CD4-positive, alpha-beta T cell treated with Interleukin-17A for 4 hours (primary cell): ENCODE data around the gene TRAF3IP3.

Experiments
- DNase-seq: peaks from one replicate; pipeline ENCODE4 v3.0.0-alpha.2; 2020; ENCODE audit warnings: mixed read lengths

Gene TRAF3IP3

GRCh38 chr1:209738270-209738669 is 17.6 kb upstream of the TRAF3IP3 start:
- DNase-seq = no peak

- no peak for DNase-seq
Observed at GRCh38 chr1:209741193-209741592, 14.7 kb upstream of the TRAF3IP3 start.

DNA sequence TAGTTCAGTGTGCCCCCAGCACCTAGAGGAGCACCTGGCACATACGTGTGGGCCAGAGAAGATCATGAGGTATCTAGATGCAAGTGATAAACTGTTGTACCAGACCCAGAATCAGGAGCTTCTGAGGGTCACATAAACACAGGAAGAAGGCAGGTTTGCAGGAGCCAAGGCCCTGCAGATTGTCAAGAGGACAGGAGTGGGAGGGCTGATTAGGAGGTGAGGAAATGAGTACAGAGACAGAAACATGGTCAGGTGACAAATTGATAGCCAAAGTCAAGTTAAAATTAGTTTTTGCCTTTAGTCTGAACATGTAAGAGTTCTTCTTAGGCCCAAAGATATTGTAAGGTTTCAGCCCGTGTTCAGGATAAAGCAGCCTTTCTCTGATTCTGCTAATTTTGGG is 14.0 kb upstream of the TRAF3IP3 start:
- DNase-seq = no peak

GRCh38 chr1:209742409-209743144 is 13.3 kb upstream of the TRAF3IP3 start:
- DNase-seq = no peak

GRCh38 chr1:209743145-209743482 is 12.7 kb upstream of the TRAF3IP3 start:
- no peak for DNase-seq

DNA sequence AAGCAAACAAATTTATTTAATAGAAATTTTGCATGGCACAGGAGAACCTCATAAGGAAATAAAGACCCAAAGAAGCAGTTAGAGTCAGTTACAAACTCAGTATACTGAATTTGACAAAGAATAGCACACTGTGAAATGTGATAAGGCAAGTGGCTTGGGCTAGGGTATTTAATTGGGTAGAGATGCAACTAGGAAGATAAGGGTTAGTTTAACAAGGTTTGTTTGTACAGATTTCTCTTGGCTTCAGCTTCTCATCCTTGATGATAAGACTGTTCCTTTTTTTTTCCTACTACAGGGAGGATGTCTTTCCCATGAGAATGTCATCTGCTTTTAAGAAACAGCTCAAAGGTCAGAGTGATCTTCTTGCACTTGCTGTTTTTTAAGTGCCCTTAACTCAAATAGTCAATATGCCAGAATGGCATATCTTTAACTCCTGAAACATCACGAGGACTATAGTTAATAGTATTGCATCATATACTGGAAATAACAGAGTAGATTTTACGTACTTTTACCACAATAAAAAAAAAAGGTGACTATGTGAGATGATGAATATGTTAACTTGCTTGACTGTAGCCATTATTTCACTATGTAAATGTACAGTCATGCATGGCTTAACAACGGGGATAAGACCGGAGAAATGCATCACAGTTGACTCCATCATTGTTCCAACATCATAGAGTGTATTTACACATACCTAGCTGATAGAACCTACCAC is 9.2 kb upstream of the TRAF3IP3 start:
- no peak for DNase-seq

DNA sequence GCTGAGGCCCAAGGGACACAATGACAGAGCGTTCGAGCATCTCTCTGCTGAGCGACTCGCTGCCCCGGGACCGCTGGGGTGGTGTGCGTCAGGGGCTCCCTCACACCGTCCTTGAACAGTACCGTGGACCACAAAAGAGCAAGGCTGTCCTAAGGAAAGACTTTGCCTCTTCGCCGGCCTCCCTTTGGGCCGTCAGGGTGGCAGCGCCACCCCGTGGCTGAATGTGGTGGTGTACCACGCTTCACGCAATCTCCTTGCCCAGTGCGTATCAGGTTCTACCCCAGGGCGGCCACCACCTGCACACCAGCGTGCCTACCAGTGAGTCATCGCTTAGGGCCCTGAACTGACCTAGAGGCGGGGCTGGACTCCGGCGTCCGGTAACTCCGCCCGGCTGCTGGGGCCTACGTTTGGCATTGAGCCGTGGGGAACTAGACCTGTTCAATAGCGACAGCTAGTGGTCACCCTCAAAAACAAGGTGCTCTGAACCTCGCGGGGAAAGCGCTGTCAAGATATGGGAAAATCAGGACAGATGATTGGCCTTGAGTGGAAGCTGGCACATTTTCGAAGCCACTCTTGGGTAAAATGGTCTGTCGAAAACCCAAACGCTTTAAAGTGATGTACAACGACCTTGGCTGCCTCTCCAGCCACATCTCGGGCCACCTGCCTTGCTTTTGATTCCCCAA is 8.1 kb upstream of the TRAF3IP3 start:
- DNase-seq = peak; percentile 87

DNA sequence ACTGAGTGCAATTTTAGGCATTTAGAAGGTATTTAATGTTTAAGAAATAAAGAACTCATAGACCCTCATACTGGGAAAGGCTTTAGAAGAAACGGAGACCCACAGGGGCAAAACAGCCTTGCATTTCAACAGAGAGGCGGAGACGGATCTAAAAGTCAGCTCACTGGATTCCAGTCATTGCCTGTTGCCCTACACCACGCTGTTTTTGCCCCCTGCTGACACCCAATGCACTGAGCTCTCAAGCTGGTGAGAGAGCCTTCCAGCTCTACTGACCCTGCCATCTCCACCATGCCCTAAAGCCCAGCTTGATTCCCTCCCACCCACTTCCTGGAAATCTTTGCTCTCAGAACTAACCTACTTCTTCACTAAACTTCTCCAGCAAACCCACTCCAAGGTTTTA is 7.2 kb upstream of the TRAF3IP3 start:
- peak; percentile 11 for DNase-seq

- no peak for DNase-seq
Observed at GRCh38 chr1:209749205-209749604, 6.6 kb upstream of the TRAF3IP3 start.

DNA sequence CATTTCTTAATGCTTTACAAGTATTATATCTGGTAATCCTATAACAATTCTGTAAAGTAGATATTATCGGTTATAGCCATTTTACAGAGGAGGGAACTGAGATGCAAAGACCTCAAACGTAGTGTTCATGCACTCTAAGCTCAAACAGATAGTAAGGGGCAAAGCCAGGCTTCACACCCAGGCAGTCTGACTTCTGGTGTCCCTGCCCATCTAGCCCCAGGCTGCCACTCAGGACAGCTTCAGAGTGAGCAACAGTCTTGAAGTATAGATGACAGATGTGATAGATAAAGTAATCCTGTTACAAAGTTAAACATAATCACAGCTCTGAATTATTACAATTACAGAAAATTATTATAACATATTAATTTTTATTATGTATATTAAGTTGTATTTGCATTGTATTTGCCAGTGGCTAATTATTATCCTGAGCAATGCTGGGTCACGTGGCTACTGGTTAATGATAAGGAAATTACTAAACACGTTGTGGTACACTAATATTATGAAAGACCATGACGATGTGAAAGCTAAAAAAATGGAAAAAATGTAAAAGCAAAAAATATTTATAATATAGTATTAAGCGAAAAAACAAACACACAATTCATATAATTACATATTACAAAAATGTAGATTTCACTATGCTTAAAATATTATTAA is 6.1 kb upstream of the TRAF3IP3 start:
- DNase-seq = no peak

- DNase-seq = peak; percentile 46
Observed at GRCh38 chr1:209751627-209752231, 4.1 kb upstream of the TRAF3IP3 start.

- DNase-seq = no peak
Observed at GRCh38 chr1:209752890-209753289, 3.0 kb upstream of the TRAF3IP3 start.

DNA sequence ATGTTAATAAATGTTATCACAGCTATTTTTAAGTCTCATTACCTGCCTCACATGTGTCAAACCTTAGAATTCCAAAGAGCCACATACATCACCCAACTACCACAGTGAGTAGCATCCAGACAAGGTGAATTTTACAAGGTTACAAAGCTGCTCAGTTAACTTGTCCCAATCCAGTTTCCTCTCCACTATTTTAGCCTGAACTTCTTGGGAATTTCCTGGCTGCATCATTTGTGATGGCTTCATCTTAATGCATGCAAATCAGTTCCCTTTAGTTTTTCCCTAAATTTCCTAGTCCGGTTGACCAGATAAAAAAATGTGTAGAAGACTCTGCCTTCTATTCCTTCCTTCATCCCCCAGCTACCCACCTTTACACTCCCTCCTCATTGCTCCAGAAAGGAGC is 597 bp upstream of the TRAF3IP3 start:
- DNase-seq = no peak

- DNase-seq = peak; percentile 59
Observed at GRCh38 chr1:209756615-209757445, 977 bp downstream of the TRAF3IP3 start.

- peak; percentile 41 for DNase-seq
Observed at GRCh38 chr1:209758400-209758799, 2.5 kb downstream of the TRAF3IP3 start.

DNA sequence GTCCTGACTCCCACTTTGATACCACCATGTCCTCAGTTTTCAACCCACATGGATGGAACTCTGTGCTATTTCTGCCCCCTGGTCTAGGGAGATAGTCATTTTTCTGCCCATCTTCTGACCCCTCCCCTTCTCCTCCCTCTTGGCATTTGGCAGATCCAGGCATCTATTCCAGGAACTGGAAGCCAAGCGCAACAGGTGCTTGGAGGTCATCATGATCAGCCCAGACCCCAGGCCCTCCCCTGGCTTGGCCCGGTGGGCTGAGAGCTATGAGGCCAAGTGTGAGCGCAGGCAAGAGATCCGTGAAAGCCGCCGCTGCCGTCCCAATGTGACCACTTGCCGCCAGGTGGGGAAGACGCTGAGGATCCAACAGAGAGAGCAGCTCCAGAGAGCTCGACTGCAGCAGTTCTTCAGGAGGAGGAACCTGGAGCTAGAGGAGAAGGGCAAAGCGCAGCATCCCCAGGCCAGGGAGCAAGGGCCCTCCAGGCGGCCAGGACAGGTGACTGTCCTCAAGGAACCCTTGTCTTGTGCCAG is 4.0 kb downstream of the TRAF3IP3 start:
- no peak for DNase-seq

DNA sequence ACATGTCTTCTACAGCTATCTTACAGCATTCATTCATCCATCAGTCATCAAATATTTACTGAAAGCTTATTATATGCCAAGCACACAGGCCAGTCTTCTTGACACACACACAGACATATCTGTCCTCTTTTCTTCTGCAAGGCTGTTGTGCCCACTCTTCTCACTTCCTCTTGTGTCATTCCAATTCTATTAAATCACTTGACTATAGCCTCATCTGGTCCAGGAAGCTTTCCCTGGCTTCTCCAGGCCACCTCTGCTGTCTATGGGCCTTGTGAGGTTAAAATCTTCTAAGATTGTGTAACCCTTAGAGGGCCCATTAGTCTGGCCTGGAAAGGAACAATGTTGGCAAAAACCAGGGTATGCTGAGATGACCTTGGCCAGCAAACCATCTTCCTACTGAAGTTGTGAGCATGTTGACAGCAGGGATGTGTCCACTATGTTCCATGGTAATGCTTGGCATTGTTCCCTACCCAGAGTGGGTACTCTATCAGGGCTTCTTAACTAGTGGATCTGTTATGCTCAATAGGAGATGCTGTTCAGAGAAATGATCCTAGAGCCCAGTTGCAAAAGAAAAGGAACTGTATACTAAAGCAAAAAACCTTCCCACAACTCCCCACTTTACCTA is 5.3 kb downstream of the TRAF3IP3 start:
- DNase-seq = no peak

DNA sequence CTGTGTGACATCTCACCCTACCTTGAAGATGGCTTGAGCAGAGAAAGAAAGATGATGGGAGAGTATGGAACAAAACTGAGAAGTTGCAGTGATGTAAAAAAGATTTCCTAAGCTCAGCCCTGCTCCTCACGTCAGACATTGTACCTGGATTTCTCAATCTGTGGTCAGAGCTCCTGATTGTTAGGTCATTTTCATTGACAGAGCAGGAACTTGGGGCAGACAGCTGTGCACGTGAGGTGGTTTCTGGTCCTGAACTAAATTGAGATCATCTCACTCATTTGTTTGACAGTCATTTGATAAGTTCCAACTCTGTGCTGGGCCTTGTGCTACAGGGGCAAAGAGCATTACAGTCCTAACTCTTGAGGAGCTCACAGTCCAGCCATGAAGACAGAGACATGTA is 10.2 kb downstream of the TRAF3IP3 start:
- no peak for DNase-seq

GRCh38 chr1:209767096-209767495 is 11.2 kb downstream of the TRAF3IP3 start:
- DNase-seq = no peak

DNA sequence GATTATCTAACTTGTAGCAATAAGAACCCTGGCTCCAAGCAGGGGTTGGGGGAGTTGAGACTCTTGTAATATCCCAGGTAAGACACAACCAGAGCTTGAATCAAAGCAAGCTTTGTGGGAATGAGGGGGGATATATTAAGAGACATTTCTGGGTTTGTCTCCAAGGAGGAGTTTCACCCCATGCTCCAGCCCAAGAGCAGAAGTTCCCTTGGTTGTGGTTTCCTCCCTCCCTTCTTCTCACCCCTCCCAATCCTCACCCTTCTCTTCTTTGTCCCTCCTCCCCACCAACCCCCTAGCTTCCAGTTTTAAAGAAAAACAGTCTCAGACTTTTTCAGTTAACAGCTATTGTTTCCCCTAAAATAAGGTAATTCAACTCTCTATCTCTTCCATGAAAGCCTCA is 11.9 kb downstream of the TRAF3IP3 start:
- no peak for DNase-seq

- DNase-seq = peak; percentile 86
Observed at GRCh38 chr1:209768354-209768774, 12.5 kb downstream of the TRAF3IP3 start.
